HT-29 (cell line): ENCODE results near the gene SEC16B. TPM values are rescaled to one million over a fixed set of nuclear protein-coding genes. Genes with fewer than 3 reads are reported as not detected.

Source experiments
- DNase-seq: peaks from one replicate; pipeline ENCODE4 v3.0.0-alpha.2; 2015; ENCODE audit warnings: low spot score
- total RNA-seq: library from RNA; depleted of rRNA; stranded (reverse); fragments of >200 nt; shearing (Covaris generic); gene quantifications from 2 replicates; pipeline ENCODE4 v1.2.3, GENCODE V29; 2014

Gene SEC16B
- total RNA-seq, 1 experiment from 2014 or later, result 2.9 TPM

DNA sequence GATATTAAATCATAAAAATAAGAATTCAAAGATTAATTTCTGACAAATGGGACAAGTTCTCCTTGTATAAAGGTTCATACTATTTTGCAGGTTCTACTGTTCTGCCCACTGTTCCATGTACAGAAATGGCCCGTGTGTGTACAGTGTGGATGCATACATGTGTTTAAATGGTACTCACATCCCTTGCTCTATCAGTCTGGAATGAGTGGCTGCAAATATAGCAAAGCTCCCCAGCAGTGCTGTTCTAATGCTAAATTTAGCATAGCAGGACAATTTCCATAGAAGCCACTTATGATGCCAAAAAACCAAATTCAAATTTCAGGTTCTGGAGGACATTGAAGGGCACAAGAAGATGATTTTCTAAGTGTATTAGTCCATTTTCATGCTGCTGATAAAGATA, 9.4 kb upstream of the SEC16B start:
- DNase-seq, result no peak

DNA sequence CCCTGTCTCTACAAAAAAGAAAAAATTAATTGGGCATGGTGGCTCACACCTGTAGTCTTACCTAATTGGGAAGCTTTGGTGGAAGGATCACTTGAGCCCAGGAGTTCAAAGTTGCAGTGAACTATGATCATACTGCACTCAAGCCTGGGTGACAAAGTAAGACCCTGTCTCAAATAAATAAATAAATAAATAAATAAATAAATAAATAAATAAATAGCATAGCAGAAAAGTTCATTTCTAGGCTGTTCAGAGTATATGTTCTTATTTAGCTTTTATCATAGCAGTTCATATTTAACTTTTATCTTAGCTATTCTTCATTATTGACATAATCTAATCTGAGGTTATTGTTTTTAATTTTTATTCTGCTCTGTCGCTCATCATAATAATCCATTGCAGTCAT, 8.7 kb upstream of the SEC16B start:
- no peak for DNase-seq

DNA sequence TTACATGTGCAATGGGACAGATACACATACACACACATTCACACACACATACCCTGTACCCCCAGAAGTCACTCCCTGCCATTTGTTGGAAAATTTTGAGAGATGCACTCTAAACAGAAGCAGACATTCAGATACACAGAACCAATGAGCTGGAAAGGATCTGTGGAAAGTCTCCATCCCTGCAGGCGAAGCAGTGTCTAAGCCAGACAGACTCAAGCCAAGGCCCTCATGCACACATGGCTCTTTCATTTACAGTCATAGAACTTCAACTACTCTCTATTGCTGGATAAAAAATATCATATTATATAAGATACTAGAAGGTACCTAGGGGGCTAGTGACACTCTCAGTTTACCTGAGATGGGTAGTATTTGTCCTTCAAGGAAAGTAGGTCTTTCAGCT, 7.3 kb upstream of the SEC16B start:
- DNase-seq, result no peak

DNA sequence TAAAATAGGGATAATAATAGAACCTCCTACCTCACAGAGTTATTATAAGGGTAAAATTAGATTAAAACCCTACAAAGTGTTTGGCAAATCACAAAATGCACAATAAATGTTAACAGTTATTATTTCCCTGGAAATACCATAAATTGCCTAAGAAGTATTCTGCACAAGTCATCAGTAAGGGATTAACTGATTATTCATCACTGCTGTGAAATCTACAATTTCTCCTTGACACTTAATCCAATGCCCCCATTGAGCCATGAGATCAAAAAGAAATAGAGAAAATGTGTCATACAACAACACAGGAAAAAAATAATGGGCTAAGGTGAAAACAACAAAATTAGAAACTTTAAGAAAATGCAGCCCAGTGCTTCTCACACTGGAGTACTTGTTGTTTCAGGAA, 6.7 kb upstream of the SEC16B start:
- no peak for DNase-seq

DNA sequence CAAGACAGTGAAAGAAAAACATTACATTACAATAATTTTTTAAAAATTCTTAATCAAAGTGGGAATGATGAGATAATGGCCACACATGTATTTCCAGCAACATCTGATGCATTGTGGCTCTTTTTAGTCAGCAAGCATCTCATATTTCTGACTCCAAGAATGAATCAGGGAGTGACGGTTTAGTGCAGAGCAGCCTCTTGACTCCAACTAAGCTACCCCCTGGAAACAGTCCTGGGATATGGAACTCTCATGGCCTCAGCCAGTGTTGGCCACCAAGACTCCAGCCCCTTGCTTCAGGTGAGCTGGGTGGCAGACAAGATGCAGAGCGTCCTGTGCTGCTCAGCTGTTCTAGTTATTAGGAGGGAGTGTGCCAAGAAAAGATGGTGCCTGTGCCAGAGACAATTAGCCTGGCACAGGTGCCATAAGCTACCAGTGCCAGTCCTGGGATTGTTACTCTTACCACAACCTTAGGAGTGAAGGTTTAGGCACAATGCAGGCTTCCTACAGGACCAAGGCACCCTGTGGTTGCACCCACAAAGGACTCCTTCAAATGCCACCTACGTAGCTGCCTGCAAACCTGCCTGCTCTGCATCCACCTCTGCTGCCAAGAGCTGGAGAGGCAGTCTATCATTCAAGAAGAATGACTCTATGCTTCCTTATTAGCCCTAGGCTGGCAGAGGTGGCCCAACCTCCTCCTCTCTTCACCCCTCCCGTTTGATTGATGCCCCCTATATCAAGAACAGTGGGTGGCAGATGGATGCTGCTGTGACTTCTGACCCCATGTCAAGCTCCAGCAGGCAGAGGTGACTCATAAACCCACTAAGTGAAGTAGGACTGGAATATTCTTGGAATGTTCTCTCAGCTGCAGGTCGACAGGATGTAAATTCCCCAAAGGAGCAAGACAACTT, 6.0 kb upstream of the SEC16B start:
- no peak for DNase-seq

DNA sequence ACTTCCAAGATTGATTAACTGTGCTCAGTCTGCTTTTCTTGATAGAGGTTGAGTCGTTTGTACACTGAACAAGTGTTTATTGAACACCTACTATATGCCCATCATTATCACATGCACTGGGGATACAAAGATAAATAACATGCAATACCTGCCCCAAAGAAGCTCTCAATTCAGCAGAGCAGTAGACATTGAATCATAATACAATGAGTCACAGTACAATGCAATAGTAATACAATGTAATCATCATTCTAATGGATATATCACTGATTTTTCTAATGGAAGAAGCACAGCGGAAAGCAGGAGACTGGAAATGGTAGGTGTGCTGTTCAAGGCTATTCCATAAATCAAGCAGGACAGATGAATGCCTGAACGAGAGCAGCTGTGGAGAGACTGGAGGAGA, 3.7 kb upstream of the SEC16B start:
- no peak for DNase-seq

DNA sequence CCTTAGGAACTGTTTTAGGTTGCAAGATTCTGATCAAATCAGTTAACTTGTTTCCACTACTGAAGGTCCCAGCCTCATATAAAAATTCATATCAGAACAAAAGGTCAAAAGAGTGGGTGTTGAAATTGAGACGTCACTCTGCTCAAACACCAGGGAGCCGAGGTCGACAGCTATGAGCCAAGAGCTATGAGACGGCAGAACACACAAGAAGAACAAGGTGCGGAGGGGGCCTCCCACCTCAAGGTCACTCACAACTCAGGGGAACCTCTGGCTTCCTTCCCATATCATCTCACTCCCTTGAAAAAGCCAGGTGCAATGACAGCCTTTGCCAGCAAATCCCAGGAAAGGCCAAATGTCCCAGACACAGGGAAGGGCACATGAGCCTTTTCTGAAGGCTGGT, 749 bp downstream of the SEC16B start:
- DNase-seq, result no peak

DNA sequence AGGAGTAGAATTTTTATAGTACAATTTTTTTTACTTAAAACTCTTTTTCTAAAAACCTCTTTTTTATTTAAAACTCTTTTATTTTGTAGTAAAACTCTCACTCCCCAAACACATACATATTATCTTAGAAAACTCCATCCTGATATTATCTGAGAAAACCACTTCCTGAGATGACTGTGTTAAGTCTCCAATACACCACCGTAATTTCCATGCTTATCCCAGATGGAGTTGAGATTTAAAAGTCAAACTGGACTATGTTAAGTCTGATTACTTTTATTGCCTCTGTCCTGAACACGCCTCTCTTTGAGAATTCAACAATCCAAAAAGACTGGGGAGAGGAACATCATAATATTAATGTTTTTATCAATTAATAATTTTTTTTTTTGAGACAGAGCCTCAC, 3.7 kb downstream of the SEC16B start:
- no peak for DNase-seq

DNA sequence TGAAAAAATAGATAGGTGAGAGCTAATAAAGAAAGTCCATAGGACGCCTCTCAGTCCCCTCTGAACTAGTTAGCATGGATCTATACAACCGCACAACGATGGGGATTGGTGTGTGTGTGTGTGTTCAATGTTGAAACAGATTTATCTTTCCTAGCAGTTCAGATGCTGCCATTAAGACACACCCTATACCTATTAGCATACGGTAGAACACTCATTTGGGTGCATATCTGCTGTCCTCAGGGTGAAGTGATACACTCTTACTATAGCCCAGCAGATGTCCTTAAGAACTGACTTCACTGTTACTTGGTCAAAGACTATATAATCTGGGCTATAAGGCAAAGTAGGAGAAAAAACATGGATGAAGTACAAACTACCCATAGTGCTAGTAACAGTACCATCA, 4.6 kb downstream of the SEC16B start:
- no peak for DNase-seq

DNA sequence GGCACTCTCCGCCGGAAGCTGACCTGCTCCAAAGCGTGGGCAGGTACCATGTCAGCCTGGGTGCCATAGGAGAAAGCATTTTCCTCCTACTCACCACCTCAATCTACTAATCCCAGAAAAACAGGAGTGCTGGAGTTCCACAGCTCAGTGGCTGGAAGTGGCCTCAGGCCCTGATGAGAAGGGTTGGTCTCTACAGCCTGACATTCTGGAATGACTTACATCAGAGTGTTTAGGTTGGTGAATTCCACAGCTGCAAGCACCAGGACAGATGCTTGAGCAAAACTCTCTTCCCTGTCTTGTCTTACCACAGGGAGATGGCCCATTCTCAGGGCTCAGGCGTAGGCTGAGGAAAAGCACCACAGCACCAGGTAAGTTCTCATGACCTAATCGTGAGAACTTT, 5.5 kb downstream of the SEC16B start:
- no peak for DNase-seq

DNA sequence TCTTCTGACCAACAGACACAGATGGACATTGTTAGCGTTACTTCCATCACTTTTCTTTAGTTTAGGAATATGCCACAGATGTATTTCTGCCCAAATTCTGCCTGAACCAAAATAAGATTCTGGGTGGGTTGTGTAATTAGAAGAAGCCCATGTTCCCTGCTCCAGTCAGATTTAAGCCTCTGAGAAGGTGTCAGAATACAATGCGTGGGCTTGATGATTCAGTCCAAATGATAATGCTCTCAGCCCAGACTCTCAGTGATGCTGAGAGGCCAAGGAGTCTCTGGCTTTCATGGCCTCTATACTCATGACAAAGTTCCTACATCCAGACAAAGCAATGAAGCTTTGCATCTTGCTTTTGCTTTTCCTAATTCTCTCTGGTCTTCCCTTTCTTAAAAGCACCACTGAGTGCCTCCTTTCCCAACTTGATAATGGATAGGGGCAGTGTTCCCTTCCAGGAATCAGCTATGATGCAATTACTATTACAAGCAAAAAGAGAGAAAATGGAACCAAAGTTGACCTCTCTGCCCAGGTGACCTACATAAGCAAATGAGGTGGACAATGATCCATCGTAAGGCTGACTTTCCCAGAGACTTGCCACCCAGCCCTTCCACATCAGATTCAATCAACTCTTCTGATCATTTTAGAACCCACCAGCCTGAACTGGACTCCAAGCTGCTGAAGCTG, 8.8 kb downstream of the SEC16B start:
- no peak for DNase-seq

DNA sequence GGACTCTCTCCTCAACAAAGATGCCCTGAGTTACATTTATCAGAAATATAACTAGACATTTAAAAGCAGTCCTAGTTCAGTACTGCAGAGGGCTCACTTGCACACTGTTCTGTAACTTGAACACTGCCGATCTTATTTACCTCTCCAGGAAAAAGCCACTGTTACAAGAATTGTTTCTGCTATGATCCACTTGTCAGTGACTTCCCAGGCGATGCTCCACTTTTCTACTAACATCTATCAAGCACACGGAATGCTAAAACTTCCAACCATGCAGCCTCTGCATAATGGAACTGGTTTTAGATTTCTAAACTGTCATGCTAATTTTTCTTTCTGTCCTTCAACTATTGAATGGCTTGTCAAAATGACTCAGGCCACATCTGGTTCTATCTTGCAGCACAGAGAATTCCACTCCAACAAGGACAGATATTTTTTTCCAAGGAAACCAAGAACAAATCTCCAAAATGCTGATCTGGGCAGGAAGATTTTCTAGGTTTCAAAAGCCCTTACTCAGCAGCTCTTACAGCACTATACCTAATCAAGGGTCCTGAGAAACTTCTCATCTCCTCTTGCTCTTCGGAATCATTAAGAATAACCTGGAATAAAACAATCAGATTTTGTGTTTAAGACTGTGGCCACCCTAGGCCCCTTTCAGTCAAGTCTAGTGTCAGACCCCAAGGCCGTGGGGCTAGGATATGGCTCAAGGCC, 9.9 kb downstream of the SEC16B start:
- DNase-seq, result peak; percentile 47

DNA sequence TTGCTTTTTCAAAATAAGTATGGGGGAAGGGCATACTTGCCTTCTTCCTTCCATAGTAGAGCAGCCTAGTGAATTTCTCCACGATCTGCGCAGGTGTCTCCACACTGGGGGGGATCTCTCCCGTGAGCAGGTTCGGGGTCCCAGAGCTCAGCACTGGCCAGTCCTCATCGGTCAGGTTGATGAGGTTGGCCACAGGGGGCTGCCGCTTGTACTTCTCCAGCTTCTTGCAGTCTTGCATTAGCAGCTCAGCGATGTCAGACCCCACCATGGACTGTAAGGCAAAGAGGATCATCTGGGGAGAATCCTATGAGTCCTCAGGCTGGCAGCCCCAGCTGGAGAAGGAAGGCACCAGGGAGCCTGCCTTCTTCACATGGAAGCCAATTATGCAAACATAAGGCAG, 11.8 kb downstream of the SEC16B start:
- no peak for DNase-seq

DNA sequence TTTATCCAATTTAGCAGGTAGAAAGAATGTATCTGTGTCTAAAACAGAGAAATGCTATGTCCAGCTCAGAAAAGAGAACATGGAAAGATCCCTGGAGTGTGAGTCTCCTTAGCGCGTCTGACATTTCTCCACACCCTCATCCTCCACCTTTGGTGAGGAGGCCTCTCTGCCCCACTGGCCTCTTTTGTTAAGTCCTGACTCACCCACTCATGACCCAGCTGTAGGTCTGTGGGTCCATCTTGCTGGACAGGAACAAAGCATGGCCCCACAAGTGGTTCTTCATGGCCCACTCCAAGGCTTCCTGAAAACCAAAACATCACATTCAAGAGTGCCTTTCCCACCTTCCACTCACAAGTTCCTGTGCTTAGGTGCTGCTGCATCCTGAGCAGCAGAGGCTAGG, 15.8 kb downstream of the SEC16B start:
- no peak for DNase-seq

DNA sequence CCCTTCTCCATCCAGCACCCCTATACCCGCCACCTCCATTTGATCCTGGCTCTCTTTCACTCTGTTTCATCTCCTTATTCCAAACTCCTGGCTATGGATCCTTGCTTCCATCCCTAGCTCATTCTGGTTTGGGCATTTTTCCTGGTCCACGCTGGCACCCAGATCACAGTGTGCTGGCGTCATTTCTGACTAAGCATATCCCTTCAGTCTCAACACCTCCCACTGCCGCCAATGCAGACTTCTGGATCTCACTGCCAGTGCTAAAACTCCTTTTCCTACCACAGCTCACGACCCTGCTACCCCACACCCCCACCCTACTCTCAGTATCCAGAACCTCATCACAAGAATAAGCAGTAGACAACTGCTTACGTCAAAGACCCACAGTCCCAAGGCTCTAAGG, 16.3 kb downstream of the SEC16B start:
- DNase-seq, result no peak

DNA sequence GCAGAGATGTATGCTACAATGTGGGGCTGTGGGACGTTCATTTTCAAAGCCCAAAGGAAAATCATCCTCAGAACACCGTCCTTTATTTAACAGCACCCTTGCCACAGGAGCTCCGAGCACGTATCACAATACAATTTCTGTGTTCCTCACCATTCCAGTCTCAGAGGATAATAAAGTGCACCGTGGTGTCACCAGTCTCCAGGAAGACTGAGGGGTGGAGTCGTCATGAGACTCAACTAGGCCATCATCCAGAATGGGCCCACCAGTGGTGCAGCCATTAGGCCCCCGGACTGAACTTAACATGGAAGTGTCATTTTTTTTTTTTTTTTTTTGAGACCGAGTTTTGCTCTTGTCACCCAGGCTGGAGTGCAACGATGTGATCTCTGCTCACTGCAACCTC, 17.2 kb downstream of the SEC16B start:
- no peak for DNase-seq

DNA sequence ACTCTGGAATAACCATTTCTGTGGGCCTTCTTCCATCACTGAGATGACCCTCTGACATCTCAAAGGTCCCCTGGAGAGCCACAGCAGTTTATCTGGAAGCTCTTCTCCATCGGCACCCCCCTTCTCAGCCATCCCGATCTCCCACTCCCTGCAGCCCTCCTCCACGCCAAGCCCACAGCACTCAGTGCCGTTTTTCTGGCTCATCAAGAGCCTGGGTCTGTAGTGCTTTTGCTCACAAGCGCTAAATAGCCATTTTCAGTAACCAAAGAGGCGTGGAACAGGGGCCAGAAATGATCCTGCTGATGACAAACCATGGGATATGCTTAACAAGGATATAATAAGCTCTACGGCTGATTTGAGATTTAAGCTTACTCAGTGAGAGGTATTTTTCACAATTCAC, 17.6 kb downstream of the SEC16B start:
- no peak for DNase-seq

DNA sequence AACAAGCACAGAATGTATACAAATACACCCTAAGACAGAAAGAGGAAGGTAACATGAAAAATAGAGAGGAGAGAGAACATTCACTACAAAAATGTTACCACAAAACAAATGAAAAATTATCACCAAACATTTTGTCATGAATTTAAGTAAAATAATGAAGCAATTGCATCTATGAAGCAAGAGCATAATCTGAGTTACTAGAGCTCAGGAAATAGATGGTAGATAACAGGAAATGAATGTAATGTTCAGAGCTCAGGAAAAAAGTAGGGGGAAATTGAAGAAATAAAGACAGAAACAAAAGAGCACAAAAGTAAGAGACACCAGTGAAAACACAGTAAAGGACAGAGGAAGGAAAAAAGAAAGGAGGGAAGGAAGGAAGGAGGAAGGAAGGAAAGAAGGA, 19.4 kb downstream of the SEC16B start:
- no peak for DNase-seq

DNA sequence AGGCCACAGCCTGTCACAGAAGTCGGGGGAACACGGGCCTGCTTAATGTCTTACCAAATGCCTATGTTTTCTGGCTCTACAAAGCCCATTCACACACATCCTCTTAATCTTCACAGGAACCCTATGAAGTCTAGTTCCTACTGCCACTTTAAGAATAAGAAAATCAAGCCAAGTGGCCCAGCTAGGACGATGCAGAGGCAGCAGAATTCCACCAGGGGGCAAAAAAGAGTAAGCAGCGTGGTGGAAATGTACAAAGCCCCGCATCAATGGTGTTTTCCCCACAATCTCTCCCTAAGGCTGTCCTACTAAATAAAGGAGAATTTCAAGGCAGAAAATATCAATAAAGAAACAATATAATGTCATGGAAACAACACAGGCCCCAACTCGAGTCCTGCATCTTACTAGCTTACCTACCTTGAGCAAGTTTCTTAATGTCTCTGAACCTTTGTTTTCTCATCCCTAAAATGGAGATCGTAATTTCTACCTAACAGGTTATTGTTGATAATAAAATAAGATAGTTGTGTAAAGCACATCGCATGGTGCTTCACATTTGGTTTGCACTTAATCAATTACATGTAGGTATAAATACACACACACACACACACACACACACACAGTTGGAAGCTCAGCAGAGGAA, 21.4 kb downstream of the SEC16B start:
- DNase-seq, result peak; percentile 78

DNA sequence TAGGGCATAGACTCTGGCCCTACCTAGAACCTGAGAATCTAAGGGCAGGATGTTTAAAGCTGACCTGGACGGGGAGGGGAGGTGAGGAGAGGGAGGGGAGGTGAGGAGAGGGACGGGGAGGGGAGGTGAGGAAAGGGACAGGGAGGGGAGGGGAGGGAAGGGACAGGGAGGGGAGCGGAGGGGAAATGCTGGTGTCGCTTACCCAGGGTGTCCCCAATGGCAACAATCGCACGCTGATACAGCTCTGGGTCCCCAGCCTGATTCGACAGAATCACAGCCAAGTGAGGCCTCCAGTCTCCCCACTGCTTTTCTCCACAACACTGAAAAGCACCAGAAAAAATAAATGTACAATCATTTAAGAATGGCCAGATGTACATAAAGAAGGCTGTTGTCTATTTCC, 22.2 kb downstream of the SEC16B start:
- no peak for DNase-seq

DNA sequence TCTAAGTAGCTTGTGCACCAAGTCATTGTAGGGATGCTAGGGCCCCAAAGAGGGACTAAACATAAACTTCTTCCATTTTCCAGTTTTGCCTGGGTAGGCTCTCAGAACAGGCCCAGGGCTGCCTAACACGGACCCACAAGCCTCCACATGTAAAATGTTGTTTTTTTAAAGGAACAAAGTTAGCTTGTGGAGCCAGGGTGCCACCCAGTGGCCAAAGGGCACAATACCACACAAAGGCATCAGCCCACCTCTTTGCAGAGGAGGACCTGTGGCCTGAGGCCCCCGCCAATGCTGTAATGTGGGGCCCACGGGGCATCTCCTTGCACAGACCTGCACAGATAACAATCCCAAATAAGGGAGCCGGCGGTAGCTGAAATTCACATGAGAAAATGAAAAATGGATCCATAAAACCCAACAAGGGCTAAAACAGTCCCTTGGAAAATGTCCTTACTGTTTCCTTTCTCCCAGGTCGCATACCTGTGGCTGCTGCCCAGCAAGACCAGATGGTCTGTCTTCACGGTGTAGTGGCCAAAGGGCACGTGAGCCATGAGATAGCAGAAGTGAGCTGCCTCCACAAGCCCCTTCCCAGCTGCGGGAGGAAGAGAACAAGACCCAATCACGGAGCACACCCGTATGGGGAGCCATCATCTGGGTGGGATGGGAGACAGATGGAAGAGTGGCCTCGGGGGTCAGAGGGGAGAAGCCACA, 23.8 kb downstream of the SEC16B start:
- peak; percentile 78 for DNase-seq
